CD4-positive, CD25-positive, alpha-beta regulatory T cell (primary cell): ENCODE results near the gene NEURL1. TPM values are rescaled to one million over a fixed set of nuclear protein-coding genes. Genes with fewer than 3 reads are reported as not detected.
A peak's percentile ranks its signal among the peaks of the same experiment; 100 is the strongest.

Experiments
- ATAC-seq, 2 donors: fragments of 150-1000 bp; cut with Tn5 transposase; one replicate each; pipeline ENCODE4 v1.10.0; 2021; ENCODE audit warnings: low read depth in 2 of 2, moderate number of reproducible peaks in 2 of 2, moderate library complexity in 1 of 2
- DNase-seq, 3 donors: peaks; one replicate each; pipeline versions ENCODE4 v3.0.0 to v3.0.0-alpha.2; 2012 to 2022; ENCODE audit warnings: mixed read lengths in 1 of 3
- H3K27ac ChIP-seq: one replicate; pipeline ENCODE4 v1.7.0; 2013; ENCODE audit warnings: mild to moderate bottlenecking, low read length; ENCODE audit not compliant: insufficient read depth, poor library complexity, severe bottlenecking
- H3K27me3 ChIP-seq: one replicate; pipeline ENCODE4 v1.7.0; 2013; ENCODE audit warnings: low read length; ENCODE audit not compliant: control insufficient read depth, insufficient read depth
- H3K36me3 ChIP-seq: one replicate; pipeline ENCODE4 v1.7.0; 2013; ENCODE audit warnings: mild to moderate bottlenecking, low read length, moderate library complexity; ENCODE audit not compliant: control insufficient read depth, insufficient read depth
- H3K4me1 ChIP-seq: 2 replicates; pipeline ENCODE4 v1.7.0; 2013; ENCODE audit warnings: mild to moderate bottlenecking, low read length; ENCODE audit not compliant: insufficient read depth, control insufficient read depth, poor library complexity, severe bottlenecking
- H3K4me3 ChIP-seq: one replicate; pipeline ENCODE4 v1.7.0; 2013; ENCODE audit warnings: low read depth, mild to moderate bottlenecking, low read length, moderate library complexity
- H3K9me3 ChIP-seq, 2 experiments: 1 replicate in 1 of 2; 2 replicates in 1 of 2; pipeline ENCODE4 v1.7.0; 2013; ENCODE audit warnings: low read length in 2 of 2, mild to moderate bottlenecking in 1 of 2, moderate library complexity in 1 of 2; ENCODE audit not compliant: control insufficient read depth in 2 of 2
- H3K27ac Mint-ChIP-seq, 3 donors: one replicate each; pipeline ENCODE4 v1.8.0; 2020 to 2022; ENCODE audit warnings: mild to moderate bottlenecking in 3 of 3, mixed read lengths in 3 of 3, moderate library complexity in 2 of 3
- H3K27me3 Mint-ChIP-seq: one replicate; pipeline ENCODE4 v1.8.0; 2022; ENCODE audit warnings: mild to moderate bottlenecking, mixed read lengths
- H3K36me3 Mint-ChIP-seq: one replicate; pipeline ENCODE4 v1.8.0; 2020; ENCODE audit warnings: mixed read lengths
- H3K4me1 Mint-ChIP-seq, 4 donors: one replicate each; pipeline ENCODE4 v1.8.0; 2020 to 2022; ENCODE audit warnings: mixed read lengths in 4 of 4, mild to moderate bottlenecking in 1 of 4
- H3K4me3 Mint-ChIP-seq, 4 donors: one replicate each; pipeline ENCODE4 v1.8.0; 2020 to 2022; ENCODE audit warnings: mild to moderate bottlenecking in 4 of 4, mixed read lengths in 4 of 4, moderate library complexity in 3 of 4
- H3K9me3 Mint-ChIP-seq, 7 donors: one replicate each; pipeline ENCODE4 v1.8.0; 2020 to 2022; ENCODE audit warnings: mixed read lengths in 7 of 7, mild to moderate bottlenecking in 3 of 7, moderate library complexity in 2 of 7
- polyA plus RNA-seq, 4 donors: library from polyadenylated mRNA; unstranded; fragments of 300-500 nt; fragmentation: Illumina TruSeq; gene quantifications; one replicate each; pipeline ENCODE4 v1.2.3, GENCODE V29; 2021
- total RNA-seq: library from RNA; stranded (reverse); gene quantifications from one replicate; pipeline ENCODE4 v1.2.3, GENCODE V29; 2022

NEURL1 gene
- total and polyA plus RNA-seq, 5 donors from 2014 or later = 0.29 to 1.1 (median 0.71) TPM

DNA sequence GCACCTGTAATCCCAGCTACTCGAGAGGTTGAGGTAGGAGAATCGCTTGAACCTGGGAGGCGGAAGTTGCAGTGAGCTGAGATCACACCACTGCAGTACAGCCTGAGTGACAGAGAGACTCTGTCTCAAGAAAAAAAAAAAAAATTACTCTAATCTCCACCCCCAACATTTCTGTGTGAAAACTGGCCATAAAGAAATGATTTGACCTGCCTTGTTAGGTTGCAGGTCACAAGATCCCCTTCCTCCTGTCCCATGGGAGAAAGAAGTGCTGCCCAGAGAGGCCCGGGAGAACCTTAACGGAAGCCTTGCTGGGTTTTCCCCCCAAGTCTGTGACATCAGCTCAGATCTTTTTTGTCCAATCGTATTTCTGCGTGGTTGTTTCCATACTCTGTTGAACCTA is 26.1 kb upstream of the NEURL1 start:
- Mint-ChIP-seq H3K27ac (peak overlapping the region; percentile 7 to 93 (median 78)), H3K4me1 (peaks cover 0 to 52% (median 33%) of the 10 kb centered on the region in 4 donors), H3K4me3 (peak overlapping the region in 2 of 4 donors; percentile 17 to 61), H3K9me3 (no peaks in the 10 kb centered on the region), H3K36me3 (no peaks in the 10 kb centered on the region), H3K27me3 (peaks cover 9% of the 10 kb centered on the region)
- Histone ChIP-seq H3K27me3 (no peaks in the 10 kb centered on the region), H3K9me3 (no peaks in the 10 kb centered on the region), H3K4me3 (no peak overlapping the region), H3K4me1 (peaks cover 21% of the 10 kb centered on the region), H3K27ac (no peak overlapping the region), H3K36me3 (no peaks in the 10 kb centered on the region)
- ATAC-seq (no peak), DNase-seq (no peak)

- ATAC-seq (no peak), DNase-seq (no peak)
- H3K4me3 ChIP-seq = no peak overlapping the region
- H3K27me3 Mint-ChIP-seq = peaks cover 10% of the 10 kb centered on the region
- H3K27ac Mint-ChIP-seq = peak overlapping the region; percentile 78 to 90 (median 83)
- H3K36me3 Mint-ChIP-seq = no peaks in the 10 kb centered on the region
- H3K4me1 ChIP-seq = peaks cover 25% of the 10 kb centered on the region
- H3K9me3 Mint-ChIP-seq = no peaks in the 10 kb centered on the region
- H3K4me3 Mint-ChIP-seq = no peak overlapping the region
- H3K27me3 ChIP-seq = no peaks in the 10 kb centered on the region
- no peak overlapping the region for H3K27ac ChIP-seq
- H3K9me3 ChIP-seq = no peaks in the 10 kb centered on the region
- no peaks in the 10 kb centered on the region for H3K36me3 ChIP-seq
- H3K4me1 Mint-ChIP-seq = peaks cover 0 to 60% (median 34%) of the 10 kb centered on the region in 4 donors
Observed at GRCh38 chr10:103469201-103469600, 24.3 kb upstream of the NEURL1 start.

- Mint-ChIP-seq H3K4me1 (peaks cover 0 to 60% (median 34%) of the 10 kb centered on the region in 4 donors), H3K36me3 (no peaks in the 10 kb centered on the region), H3K27me3 (peaks cover 10% of the 10 kb centered on the region), H3K9me3 (no peaks in the 10 kb centered on the region), H3K4me3 (peak overlapping the region; percentile 76 to 82 (median 81)), H3K27ac (peak overlapping the region; percentile 85 to 97 (median 95))
- DNase-seq = peak; percentile 51 to 95 (median 67)
- Histone ChIP-seq H3K9me3 (no peaks in the 10 kb centered on the region), H3K27me3 (no peaks in the 10 kb centered on the region), H3K4me1 (peaks cover 25% of the 10 kb centered on the region), H3K36me3 (no peaks in the 10 kb centered on the region), H3K4me3 (no peak overlapping the region), H3K27ac (peak overlapping the region; percentile 72)
- ATAC-seq = peak; percentile 93 to 96
Observed at GRCh38 chr10:103470761-103471653, 22.5 kb upstream of the NEURL1 start.

- no peaks in the 10 kb centered on the region for H3K36me3 ChIP-seq
- Mint-ChIP-seq H3K36me3 (no peaks in the 10 kb centered on the region), H3K4me1 (peaks cover 0 to 57% (median 33%) of the 10 kb centered on the region in 4 donors), H3K4me3 (peak overlapping the region in 3 of 4 donors; percentile 76 to 82 (median 82)), H3K27me3 (peaks cover 10% of the 10 kb centered on the region), H3K27ac (peak overlapping the region; percentile 85 to 97 (median 95)), H3K9me3 (no peaks in the 10 kb centered on the region)
- ATAC-seq = no peak
- peak overlapping the region; percentile 72 for H3K27ac ChIP-seq
- no peaks in the 10 kb centered on the region for H3K27me3 ChIP-seq
- peak in 1 of 3 donors; percentile 26 for DNase-seq
- H3K9me3 ChIP-seq = no peaks in the 10 kb centered on the region
- H3K4me1 ChIP-seq = peaks cover 25% of the 10 kb centered on the region
- H3K4me3 ChIP-seq = no peak overlapping the region
Observed at GRCh38 chr10:103472005-103472404, 21.5 kb upstream of the NEURL1 start.

- no peaks in the 10 kb centered on the region for H3K9me3 ChIP-seq
- peak overlapping the region in 2 of 3 donors; percentile 26 to 71 for H3K27ac Mint-ChIP-seq
- peaks cover 0 to 46% (median 30%) of the 10 kb centered on the region in 4 donors for H3K4me1 Mint-ChIP-seq
- DNase-seq (no peak), ATAC-seq (no peak)
- no peaks in the 10 kb centered on the region for H3K36me3 ChIP-seq
- H3K27me3 ChIP-seq = no peaks in the 10 kb centered on the region
- H3K9me3 Mint-ChIP-seq = no peaks in the 10 kb centered on the region
- peaks cover 25% of the 10 kb centered on the region for H3K4me1 ChIP-seq
- H3K4me3 Mint-ChIP-seq = no peak overlapping the region
- H3K4me3 ChIP-seq = no peak overlapping the region
- no peak overlapping the region for H3K27ac ChIP-seq
- H3K27me3 Mint-ChIP-seq = peaks cover 10% of the 10 kb centered on the region
- H3K36me3 Mint-ChIP-seq = no peaks in the 10 kb centered on the region
Observed at GRCh38 chr10:103473261-103473671, 20.2 kb upstream of the NEURL1 start.

GRCh38 chr10:103474077-103474476 is 19.4 kb upstream of the NEURL1 start:
- Mint-ChIP-seq H3K27ac (peak overlapping the region in 2 of 3 donors; percentile 6 to 71), H3K4me3 (peak overlapping the region in 2 of 4 donors; percentile 38 to 69), H3K27me3 (peaks cover 10% of the 10 kb centered on the region), H3K9me3 (no peaks in the 10 kb centered on the region), H3K36me3 (no peaks in the 10 kb centered on the region), H3K4me1 (peaks cover 0 to 42% (median 30%) of the 10 kb centered on the region in 4 donors)
- H3K27ac ChIP-seq = no peak overlapping the region
- ATAC-seq = no peak
- no peaks in the 10 kb centered on the region for H3K27me3 ChIP-seq
- H3K4me1 ChIP-seq = peaks cover 25% of the 10 kb centered on the region
- no peaks in the 10 kb centered on the region for H3K36me3 ChIP-seq
- H3K9me3 ChIP-seq = no peaks in the 10 kb centered on the region
- no peak for DNase-seq
- no peak overlapping the region for H3K4me3 ChIP-seq

DNA sequence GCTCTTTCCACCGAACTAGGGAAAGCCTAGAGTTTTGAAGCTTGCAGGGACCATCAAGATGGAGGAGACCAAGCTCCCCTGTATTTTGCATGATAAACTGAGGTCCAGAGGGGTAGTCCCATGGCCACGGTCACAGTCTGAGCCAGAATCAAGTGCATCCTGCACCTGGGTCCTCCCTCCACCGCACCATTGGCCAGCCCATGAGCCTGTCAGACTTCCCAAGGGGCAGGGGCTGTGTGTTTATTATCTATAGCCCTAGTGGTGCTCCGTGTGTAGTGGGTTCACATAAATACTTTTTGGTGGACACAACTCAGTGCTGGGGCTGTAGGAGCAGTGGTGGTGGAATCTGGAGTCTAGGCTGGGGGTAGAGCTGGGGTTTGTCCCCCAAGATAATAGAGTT is 18.1 kb upstream of the NEURL1 start:
- DNase-seq (no peak), ATAC-seq (no peak)
- H3K4me3 Mint-ChIP-seq = peak overlapping the region in 1 of 4 donors; percentile 33
- H3K27ac ChIP-seq = no peak overlapping the region
- H3K4me1 Mint-ChIP-seq = peaks cover 0 to 29% (median 19%) of the 10 kb centered on the region in 4 donors
- no peak overlapping the region for H3K4me3 ChIP-seq
- no peaks in the 10 kb centered on the region for H3K27me3 ChIP-seq
- peaks cover 7% of the 10 kb centered on the region for H3K27me3 Mint-ChIP-seq
- H3K9me3 Mint-ChIP-seq = no peaks in the 10 kb centered on the region
- peak overlapping the region in 1 of 3 donors; percentile 44 for H3K27ac Mint-ChIP-seq
- no peaks in the 10 kb centered on the region for H3K9me3 ChIP-seq
- H3K4me1 ChIP-seq = peaks cover 24% of the 10 kb centered on the region
- H3K36me3 ChIP-seq = no peaks in the 10 kb centered on the region
- no peaks in the 10 kb centered on the region for H3K36me3 Mint-ChIP-seq
